HG03025 (cell line): Measurements from ENCODE around the gene FSD1.
"Not testable (repeated sequence)": the region's sequence is repeated elsewhere in the genome, so short reads cannot be mapped to it uniquely, and the experiment has no call there.

ENCODE experiments used
- ATAC-seq: cut with Tn5 transposase; IDR thresholded peaks from one replicate; pipeline ENCODE4 v1.9.1; 2021; ENCODE audit warnings: mild to moderate bottlenecking, moderate library complexity; ENCODE audit not compliant: unreplicated experiment, low FRiP score

Gene FSD1

DNA sequence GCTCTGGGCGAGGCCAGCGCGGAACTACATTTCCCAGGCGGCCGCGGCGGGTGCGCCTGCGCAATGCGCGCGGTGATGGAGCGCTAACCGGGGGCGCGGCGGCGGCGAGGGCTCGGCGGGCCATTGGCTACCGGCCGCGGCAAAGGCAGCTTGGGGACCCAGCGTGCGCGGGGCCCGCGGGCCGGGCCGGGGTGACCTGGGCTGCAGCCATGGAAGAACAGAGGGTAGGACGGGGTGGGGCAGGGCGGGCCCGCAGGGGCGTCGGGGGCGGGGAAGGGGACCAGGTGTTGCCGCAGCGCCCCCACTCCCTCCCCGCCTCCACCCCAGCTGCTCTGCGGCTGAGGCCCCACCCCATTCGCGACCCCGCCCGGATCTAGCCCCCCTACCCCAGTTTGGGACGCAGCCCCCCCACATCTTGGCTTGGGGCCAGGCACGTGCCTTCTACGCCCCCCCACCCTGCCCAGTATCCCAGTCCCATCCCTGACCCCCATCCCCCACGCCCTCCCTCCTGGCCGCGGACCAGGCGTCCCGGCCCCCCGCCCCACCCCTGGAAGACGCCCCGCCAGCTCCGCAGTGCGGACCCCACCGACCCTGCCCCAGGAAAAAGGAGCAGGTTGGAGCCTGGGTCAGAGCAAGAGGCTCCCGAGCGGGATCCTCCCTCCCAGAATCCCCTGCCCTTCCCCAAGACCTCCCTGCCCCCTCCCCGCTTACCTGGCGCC lies at the start of gene FSD1:
TSS of gene FSD1 (plus strand) at position 61 of the 719 bp plus-strand sequence. CDS start at position 210, 149 bp downstream.
- ATAC-seq = no peak

DNA sequence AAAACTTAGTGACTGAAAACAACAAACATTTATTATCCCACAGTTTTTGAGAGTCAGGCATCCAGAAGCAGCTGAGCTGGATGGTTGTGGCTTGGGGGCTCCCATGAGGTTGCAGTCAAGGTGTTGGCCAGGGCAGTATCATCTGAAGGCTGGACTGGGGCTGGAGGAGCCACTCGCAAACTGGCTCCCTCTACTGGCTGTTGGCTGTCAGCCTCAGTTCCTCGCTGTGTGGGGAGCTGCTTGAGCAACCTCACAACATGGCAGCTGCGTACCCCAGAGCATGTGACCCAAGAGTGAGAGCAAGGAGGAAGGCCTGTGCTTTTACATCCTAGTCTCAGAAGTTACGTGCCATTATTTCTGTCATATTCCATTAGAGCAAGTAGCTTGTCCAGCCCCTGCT lies 47.8 kb upstream of the FSD1 start:
- no peak for ATAC-seq

DNA sequence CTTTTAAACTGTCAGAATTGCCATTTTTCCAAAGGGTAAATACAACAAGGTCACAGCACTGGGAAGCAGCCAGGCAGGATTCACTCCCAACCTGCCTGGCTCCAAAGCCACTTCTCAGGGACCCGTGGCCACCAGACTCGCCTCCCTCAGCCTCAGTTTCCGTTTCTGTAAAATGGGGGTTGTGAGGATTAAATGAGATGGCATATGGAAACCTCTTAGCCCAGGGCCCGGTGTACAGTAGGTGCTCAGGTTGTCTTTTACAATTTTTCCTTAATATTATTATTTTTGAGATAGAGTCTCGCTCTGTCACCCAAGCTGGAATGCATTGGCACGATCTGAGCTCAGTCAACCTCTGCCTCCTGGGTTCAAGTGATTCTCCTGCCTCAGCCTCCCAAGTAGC lies 47.4 kb upstream of the FSD1 start:
- ATAC-seq = no peak

DNA sequence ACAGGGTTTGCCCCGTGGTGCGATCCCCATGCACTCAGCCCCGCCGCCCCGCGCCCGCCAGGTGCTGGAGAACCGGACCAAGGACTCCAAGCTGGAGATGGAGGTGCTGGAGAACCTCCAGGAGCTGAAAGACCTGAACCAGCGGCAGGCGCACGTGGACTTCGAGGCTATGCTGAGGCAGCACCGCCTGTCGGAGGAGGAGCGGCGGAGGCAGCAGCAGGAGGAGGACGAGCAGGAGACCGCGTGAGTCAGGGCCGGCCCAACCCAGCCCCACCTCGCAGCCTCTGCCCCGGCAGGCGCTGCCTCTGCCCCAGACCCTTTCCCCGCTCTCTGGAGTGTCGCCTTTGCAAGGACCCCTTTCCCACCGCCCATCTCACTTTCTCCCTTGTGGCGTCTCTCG lies 46.2 kb upstream of the FSD1 start:
- no peak for ATAC-seq

DNA sequence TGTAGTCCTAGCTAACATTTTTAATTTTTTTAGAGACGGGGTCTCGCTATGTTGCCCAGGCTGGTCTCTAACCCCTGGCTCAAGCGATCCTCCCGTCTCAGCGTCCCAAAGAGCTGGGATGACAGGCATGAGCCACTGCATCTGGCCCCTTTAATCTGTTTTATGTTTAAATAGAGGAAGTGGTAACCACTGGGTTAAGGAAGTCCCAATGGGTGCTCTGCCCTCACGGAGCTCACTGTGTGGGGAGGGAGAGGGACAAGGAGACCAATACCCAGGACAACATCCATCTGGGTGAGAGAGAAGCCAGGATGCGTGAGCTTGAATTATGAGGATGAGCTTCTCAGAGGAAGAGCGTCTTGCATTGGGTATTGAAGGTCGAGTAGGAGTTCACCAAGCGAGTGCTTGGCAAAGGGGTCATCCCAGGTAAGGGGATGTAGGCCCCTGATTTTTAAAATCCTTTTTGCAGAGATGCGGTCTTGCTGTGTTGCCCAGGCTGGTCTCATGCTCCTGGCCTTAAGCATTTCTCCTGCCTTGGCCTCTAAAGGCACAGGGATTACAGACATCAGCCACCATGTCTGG lies 43.7 kb upstream of the FSD1 start:
- no peak for ATAC-seq

DNA sequence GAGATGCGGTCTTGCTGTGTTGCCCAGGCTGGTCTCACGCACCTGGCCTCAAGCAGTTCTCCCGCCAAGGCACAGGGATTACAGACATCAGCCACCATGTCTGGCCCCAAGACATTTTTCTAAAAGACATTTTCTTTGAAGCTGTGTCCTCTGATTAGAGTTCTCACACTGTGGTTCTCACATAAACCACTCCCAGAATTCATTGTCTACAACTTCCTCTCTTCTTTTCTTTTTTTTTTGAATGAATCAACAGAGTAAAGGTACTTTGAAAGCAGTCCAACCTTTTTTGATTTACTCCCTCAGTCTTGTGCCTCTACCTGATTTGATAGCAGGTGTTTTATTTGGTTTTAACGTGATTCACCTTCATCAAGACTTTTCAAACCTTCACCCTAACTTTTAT lies 39.6 kb upstream of the FSD1 start:
- ATAC-seq = no peak

DNA sequence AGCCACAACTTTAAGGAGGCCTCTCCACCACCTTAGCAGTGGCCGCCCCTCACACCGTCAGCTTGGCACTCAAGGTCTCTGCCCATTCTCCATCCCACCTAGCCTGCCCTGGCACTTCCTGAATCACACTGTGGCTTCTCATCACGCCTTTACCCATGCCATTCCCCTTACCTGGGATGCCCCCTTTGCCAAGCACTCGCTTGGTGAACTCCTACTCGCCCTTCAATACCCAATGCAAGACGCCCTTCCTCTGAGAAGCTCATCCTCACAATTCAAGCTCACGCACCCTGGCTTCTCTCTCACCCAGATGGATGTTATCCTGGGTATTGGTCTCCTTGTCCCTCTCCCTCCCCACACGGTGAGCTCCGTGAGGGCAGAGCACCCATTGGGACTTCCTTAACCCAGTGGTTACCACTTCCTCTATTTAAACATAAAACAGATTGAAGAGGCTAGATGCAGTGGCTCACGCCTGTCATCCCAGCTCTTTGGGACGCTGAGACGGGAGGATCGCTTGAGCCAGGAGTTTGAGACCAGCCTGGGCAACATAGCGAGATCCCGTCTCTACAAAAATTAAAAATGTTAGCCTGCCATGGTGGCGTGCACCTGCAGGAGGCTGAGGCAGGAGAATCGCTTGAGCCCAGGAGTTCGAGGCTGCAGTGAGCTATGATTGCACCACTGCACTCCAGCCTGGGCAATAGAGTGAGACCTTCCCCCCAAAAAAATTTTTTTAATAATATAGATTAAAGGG lies 38.0 kb upstream of the FSD1 start:
- no peak for ATAC-seq

DNA sequence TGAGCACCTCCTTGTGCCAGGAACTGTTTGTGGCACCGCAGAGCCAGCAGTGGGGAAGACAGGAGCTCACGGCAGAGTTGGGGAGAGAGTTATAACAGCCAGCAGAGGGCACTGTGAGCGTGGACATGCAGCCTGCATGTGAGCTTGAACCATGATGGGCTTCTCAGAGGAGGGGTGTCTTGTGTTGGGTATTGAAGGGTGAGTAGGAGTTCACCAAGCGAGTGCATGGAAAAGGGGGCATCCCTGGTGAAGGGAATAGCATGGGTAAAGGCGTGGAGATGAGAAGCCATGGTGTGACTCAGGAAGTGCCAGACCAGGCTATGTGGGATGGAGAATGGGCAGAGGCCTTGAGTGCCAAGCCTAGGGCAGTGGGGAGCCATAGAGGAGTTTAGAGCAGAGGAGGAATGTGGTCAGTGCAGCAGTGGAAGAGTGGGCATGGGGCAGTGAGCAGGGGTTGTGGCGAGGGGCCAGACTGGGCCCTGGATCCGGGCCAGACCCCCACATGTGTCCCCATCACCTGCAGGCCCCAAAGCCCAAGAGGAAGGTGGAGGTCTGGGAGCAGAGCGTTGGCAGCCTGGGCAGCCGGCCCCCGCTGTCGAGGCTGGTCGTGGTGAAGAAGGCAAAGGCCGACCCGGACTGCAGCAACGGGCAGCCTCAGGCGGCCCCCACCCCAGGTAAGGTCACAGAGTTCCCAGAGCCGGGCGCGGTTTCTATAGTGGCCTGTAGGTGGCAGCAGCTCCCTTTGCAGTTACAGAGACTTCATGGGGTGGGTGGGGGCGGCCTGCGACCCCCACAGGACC lies 37.1 kb upstream of the FSD1 start:
- ATAC-seq = no peak

DNA sequence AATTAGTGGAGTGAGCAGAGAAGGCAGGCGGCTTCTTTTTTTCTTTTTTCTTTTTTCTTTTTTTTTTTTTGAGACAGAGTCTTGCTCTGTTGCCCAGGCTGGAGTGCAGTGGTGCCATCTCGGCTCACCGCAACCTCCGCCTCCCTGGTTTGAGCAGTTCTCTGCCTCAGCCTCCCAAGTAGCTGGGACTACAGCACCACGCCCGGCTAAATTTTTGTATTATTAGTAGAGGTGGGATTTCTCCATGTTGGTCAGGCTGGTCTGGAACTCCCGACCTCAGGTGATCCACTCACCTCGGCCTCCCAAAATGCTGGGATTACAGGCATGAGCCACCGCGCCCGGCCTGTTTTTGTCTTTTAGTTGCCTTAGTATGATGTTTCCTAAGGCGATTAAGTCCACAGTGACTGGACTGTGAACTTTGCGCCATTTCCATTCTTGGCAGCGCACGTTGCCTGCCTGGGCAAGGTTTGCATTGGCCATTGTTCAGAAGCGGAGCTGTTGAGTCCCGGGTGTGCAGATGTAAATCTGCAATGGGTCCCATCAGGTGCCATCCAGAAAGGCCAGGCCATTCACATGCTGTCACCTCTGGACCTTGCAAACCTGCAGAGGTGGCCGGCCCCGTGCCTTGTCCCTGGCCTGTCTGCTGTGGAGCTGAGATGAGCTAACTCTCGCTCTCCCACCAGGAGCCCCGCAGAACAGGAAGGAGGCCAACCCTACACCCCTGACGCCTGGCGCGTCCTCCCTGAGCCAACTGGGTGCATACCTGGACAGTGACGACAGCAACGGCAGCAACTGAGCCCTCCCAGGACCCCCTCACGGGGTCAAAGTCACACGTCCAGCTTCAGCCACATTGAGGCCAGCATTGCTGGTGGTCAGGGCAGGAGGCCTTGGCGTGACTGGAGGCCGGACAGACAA lies 36.2 kb upstream of the FSD1 start:
- ATAC-seq = no peak

DNA sequence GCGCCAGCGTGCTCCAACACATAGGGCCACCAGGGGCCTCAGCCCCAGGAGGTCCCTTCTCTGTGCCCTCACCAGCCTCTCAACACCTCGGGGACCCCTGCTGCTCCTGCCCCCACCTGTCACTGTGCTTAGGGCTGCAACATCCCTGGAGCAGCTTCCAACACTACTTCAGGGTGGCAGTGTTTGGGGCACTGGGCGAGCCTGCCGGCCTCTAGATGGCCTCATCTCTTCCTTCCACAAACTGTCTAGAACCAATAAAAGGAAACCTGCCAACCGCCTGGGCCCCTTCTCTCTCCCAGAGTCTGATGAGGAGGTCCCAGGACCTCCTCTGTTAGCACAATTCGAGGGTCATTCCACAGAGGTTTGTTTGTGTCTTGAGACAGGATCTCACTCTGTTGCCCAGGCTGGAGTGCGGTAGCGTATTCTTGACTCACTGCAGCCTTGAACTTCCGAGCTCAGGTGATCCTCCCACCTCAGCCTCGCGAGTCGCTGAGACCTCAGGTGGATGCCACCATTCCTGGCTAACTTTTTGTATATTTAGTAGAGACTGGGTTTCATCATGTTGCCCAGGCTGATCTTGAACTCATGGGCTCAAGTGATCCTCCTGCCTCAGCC lies 35.5 kb upstream of the FSD1 start:
- ATAC-seq = no peak

DNA sequence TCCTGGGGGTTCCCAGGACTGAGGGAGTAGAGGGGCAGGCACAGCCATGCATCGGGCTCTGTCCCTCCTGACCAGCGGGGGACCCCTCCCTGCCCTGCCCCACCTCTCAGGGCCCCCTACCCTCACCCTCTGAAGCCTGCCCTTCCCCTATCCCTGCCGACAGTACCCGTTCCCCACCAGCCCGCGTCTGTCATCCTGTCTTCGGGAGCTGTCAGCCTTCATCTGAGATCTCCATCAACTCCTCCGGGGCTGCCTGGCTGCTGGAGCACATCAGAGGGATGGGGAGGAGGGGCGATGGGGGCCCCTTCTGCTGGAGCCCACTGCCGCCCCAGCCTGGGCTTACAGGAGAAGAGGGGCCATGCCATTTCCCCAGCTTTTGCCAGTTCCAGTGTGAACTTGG lies 31.5 kb upstream of the FSD1 start:
- no peak for ATAC-seq

DNA sequence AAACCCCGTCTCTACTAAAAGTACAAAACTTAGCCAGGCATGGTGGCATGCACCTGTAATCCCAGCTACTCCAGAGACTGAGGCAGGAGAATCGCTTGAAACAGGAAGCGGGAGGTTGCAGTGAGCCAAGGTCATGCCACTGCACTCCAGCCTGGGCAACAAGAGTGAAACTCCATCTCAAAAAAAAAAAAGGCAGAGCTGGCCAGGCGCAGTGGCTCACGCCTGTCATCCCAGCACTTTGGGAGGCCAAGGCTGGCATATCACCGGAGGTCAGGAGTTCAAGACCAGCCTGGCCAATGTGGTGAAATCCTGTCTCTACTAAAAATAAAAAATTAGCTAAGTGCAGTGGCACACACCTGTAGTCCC lies 30.1 kb upstream of the FSD1 start:
- not testable (repeated sequence) for ATAC-seq

DNA sequence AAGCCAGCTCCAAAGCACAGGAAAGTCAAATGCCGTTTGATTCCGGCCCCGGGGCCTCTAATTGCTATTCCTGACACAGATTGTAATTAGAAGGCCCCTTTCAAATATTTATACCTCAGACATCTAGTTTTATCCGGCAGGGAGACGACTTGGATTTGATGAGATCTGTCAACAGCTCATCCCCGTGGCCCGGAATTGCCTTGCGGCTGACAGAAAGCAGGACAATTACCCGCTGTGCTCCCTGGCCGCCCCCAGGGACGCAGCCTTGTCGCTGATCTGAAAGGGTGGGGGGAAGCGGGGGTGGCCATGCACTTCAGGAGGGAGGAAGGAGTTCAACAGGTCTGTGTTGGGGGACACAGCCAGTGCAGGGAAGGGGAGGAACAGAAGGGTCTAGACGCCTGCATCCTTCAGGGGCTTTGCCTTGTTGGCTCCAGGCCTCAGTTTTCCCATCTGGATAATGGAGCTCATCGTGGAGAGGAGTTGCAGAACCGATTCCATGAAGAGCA lies 27.2 kb upstream of the FSD1 start:
- no peak for ATAC-seq

DNA sequence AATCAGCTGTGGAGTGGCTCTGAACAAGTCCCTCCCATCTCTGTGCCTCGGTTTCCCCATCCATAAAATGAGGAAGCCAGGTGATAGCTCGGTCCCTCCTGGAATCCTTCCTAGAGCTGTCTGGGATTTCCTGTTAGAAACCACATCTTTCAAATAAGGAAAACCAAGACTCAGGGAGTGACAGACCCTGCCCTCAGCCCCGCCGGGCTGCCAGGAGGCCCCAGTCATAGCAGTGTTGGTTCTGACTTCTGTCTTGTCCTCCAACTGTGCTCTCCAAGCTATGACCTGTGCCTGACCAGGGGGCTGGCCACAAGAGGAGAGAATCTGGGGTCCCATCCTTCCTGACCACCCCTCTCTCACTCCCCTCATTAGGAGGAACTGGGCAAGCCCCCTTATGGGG lies 26.4 kb upstream of the FSD1 start:
- ATAC-seq = no peak

DNA sequence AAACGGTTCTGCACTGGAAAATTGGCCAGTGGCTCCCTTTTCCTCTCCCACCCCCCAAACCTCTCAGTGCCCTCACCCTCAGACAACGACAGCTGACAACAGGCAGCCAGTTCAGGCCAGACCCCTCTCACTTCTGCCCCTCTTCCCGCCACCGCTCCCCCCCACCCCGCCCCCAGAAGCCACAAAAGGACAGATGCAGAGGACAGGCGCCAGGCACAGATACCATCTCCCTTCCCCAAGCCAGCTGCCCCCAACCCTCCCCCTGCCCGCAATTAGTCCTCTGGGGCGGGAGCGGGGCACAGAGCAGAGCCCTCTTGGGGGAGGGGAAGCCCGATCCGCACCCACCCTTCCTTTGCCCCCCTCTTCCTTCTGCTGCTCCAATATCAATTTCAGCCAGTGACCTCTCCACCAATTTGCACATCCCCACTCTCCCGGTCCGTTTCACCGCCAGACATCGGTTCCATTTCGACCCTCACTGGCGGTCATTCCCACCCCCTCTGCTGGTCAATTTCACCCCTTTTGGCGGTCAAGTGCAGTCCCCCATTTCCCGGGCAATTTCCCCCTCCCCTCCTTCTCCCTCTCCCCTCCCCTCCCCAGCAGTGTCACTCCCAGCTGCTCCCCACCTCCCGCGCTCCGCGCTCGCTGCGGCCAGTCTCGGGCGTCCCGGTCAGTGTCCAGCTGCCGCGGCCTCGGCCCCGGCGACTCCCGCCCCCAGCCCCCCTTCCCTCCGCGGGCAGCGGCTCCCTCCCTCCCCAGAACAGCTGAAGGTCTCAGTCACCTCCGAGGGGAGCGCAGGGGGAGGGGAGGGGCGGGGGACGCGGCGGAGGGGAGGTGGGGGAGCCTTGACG lies 25.8 kb upstream of the FSD1 start, which contains the start of gene SHD:
TSS of gene SHD (plus strand) at position 848 of the 848 bp plus-strand sequence. CDS start 798 bp downstream, outside the sequence.
- no peak for ATAC-seq

DNA sequence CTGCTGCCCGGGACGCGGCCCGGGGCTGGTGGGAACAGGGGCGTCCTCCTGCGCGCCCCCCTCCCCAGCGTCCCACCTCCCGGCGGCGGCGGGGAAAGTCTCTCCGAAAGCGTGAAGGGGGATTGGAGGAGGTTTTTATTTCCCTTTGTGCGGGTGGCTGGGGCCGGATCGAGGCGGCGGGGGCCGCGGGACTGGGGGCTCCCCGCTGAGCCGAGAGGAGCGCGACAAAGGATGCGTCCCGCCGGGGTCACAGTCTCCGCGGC lies 25.2 kb upstream of the FSD1 start:
- ATAC-seq = no peak

DNA sequence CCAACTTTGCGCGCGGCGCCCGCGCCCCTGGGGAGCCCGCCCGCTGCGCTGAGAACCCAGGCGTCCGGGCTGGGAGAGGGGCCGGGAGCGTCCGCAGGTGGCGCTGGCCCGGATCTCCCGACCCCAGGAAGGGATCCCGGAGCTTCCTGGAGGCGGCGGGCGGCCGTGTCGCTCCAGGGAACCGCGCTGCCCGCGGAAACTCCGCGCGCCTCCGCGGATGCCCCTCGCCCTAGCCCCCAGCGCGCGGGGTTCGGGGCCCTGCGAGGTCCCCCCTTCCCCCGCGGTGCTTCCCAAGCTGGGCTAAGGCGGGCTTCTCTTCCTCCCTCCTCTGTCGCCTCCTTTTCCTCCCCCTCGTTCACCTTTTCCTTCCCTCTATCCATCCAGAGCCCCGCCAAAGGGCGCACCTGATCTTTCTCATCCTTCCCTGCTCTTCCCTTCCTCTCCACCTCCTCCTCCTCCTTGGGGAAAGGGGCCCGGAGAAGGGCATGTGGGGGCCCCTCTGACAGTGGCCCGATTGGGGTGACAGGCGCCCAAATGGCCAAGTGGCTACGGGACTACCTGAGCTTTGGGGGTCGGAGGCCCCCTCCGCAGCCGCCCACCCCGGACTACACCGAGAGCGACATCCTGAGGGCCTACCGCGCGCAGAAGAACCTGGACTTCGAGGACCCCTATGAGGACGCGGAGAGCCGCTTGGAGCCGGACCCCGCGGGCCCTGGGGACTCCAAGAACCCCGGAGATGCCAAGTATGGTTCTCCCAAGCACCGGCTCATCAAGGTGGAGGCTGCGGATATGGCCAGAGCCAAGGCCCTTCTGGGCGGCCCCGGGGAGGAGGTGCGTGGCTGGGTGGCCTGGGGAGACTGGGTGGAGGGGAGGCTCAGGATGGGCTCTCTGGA lies 24.6 kb upstream of the FSD1 start:
- ATAC-seq = no peak
